ENCODE results near the gene ANKH.

Gene ANKH

DNA sequence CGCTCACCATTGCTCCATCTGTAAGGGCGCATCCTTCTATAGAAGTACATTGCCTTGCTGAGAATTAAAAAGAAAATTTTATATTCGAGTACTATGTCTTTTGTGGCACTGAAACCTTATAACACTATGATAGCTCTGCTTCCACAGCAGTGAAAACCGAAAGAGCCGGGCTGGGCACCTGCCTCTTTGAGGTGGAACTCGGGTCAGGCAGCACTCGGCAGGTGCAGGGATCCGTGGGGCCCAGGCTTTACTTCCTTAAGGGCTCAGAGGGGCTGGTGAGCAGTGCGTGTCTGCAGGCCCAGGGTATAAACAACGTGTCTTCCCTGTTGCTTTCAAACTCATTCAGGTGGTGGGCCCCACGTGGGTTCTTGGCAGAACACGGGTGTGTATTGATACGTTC lies 137.2 kb downstream of the ANKH start:
- H3K4me1 ChIP-seq, result peaks cover 0 to 20% (median under 1%) of the 10 kb centered on the region in 4 donors
- intact Hi-C loops (cut with DNase I; ENCODE audit: low total_unique reads), result no loop called here
- no peak for DNase-seq
- no peaks in the 10 kb centered on the region for H3K27me3 ChIP-seq
- peaks cover 5 to 84% (median 35%) of the 10 kb centered on the region in 3 donors for H3K36me3 ChIP-seq
- H3K27ac ChIP-seq, result no peak overlapping the region
- H3K4me3 ChIP-seq, result no peak overlapping the region
- TF ChIP-seq, protein P1, sequence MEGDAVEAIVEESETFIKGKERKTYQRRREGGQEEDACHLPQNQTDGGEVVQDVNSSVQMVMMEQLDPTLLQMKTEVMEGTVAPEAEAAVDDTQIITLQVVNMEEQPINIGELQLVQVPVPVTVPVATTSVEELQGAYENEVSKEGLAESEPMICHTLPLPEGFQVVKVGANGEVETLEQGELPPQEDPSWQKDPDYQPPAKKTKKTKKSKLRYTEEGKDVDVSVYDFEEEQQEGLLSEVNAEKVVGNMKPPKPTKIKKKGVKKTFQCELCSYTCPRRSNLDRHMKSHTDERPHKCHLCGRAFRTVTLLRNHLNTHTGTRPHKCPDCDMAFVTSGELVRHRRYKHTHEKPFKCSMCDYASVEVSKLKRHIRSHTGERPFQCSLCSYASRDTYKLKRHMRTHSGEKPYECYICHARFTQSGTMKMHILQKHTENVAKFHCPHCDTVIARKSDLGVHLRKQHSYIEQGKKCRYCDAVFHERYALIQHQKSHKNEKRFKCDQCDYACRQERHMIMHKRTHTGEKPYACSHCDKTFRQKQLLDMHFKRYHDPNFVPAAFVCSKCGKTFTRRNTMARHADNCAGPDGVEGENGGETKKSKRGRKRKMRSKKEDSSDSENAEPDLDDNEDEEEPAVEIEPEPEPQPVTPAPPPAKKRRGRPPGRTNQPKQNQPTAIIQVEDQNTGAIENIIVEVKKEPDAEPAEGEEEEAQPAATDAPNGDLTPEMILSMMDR (IDR thresholded peaks at IDR 0.05), result no peak
- H3K9me3 ChIP-seq, result no peaks in the 10 kb centered on the region

- TF ChIP-seq, protein P1 (IDR thresholded peaks at IDR 0.05), result no peak
- Histone ChIP-seq H3K4me1 (peaks cover 0 to 13% (median 0%) of the 10 kb centered on the region in 4 donors), H3K27ac (no peak overlapping the region), H3K36me3 (peaks cover 5 to 86% (median 35%) of the 10 kb centered on the region in 3 donors), H3K4me3 (no peak overlapping the region), H3K27me3 (no peaks in the 10 kb centered on the region), H3K9me3 (no peaks in the 10 kb centered on the region)
- DNase-seq, result no peak
- intact Hi-C loops (cut with DNase I; ENCODE audit: low total_unique reads), result no loop called here
Measured at GRCh38 chr5:14733661-14734060, 137.9 kb downstream of the ANKH start.

DNA sequence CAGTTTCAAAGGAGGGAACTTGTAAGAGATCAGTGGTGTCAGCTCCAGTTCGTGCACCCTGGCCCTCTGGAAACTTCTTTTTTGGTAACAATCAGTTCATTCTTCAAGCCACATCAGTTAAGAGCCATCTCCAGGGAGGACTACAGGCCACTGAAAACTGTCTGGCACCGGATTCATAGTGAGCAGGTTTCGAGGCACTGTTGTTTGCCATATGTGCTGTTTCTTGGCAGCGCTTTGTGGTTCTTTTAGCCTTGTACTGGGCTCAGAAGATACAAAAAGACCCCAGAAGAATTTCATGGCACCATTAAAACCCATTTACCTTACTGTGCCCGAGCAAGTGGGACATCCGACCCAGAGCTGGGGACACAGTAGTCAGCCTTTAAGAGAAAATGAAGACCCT lies 138.6 kb downstream of the ANKH start:
- peaks cover 5 to 84% (median 35%) of the 10 kb centered on the region in 3 donors for H3K36me3 ChIP-seq
- H3K27me3 ChIP-seq, result no peaks in the 10 kb centered on the region
- peaks cover 0 to 17% (median 4%) of the 10 kb centered on the region in 4 donors for H3K4me1 ChIP-seq
- intact Hi-C loops (cut with DNase I; ENCODE audit: low total_unique reads), result no loop called here
- no peak overlapping the region for H3K27ac ChIP-seq
- no peaks in the 10 kb centered on the region for H3K9me3 ChIP-seq
- TF ChIP-seq, protein P1 (IDR thresholded peaks at IDR 0.05), result no peak
- H3K4me3 ChIP-seq, result no peak overlapping the region
- DNase-seq, result no peak

DNA sequence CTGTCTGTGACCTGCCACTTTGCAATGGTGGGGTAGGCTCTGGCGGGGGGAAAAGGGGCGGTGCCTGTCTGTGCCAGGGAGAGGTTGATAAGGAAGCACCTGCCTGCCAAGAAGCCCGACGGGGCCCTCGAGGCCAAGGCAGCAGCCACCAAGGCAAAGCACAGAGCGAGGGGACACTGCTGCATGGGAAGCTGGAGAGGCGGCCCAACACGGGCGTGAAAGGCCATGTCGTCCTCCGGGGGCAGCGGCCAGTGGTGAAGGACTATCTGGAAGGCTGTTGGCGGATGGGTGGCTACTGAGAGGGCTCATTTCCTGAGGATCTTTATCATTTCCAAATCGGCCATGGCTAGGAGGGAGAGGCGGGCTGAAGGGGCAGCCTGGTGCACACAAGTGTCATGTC lies 140.7 kb downstream of the ANKH start:
- peak in 1 of 2 donors; percentile 62 for DNase-seq
- Histone ChIP-seq H3K27me3 (no peaks in the 10 kb centered on the region), H3K27ac (no peak overlapping the region), H3K9me3 (no peaks in the 10 kb centered on the region), H3K4me1 (peaks cover 0 to 32% (median 22%) of the 10 kb centered on the region in 4 donors), H3K4me3 (no peak overlapping the region), H3K36me3 (peaks cover 5 to 73% (median 27%) of the 10 kb centered on the region in 3 donors)
- intact Hi-C loops (cut with DNase I; ENCODE audit: low total_unique reads), result no loop called here
- TF ChIP-seq, protein P1 (IDR thresholded peaks at IDR 0.05), result no peak

GRCh38 chr5:14730466-14730865 lies 141.1 kb downstream of the ANKH start:
- H3K9me3 ChIP-seq, result no peaks in the 10 kb centered on the region
- intact Hi-C loops (cut with DNase I; ENCODE audit: low total_unique reads), result no loop called here
- TF ChIP-seq, protein P1 (IDR thresholded peaks at IDR 0.05), result no peak
- no peak overlapping the region for H3K4me3 ChIP-seq
- H3K36me3 ChIP-seq, result peaks cover 5 to 75% (median 27%) of the 10 kb centered on the region in 3 donors
- no peak overlapping the region for H3K27ac ChIP-seq
- H3K4me1 ChIP-seq, result peaks cover 0 to 30% (median 22%) of the 10 kb centered on the region in 4 donors
- peak in 1 of 2 donors; percentile 49 for DNase-seq
- H3K27me3 ChIP-seq, result no peaks in the 10 kb centered on the region
